Measurements from ENCODE around the gene OXER1. TPM values are rescaled to one million over a fixed set of nuclear protein-coding genes. Genes with fewer than 3 reads are reported as not detected.

Gene OXER1
- total and polyA plus RNA-seq, 2 of the 13 experiments (the other 11 are each of a cell fraction or from before 2014, with no cell fraction given) = 8.0 to 9.0 TPM

DNA sequence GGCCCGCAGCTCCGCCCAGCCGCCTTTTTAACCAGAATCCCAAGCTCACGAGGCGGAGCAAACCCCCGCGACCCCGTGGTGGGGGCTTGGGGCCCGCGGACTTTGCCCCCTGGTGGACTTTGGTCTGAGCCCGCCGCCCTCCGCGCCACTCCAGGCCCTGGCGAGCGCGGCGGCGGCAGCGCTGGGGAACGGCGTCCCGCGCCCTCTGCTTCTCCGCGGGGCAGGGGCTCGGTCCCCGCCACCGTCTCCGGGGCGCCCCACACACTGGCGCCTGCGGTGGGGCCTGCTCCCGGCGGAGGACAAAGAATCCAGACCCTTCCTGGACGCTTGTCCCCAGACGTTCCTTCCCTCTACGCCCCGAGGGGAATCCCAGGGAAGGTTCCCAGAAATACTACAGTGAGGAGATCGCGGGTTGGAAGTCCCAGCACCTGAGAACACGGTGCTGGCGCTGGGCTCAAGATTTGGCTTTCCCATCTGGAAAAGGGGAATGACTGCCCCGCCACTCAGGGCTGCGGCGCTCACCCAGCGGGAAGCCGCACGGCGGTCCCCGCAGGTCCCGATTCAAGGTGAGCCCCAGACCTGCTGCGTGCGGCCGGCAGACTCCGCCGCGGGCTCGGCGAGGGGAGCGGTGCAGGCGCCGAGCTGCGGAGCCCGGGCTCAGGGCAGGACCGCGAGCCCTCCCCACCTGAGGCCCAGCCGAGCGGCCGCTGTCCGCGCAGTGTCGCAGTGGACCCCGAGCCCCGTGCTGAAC is 28.8 kb upstream of the OXER1 start, which contains the start of gene HAAO (continued):
- TF ChIP-seq ZNF230 (CRISPR knock-in tag; IDR thresholded peaks at IDR 0.05) (peak; percentile 96; the same call in 1 of the 2 replicates), ATM (IDR thresholded peaks at IDR 0.05; ENCODE audit: borderline replicate concordance) (no peak), ZC3H13 (CRISPR knock-in tag; IDR thresholded peaks at IDR 0.05) (peak; percentile 97), NFATC3 (CRISPR knock-in tag; IDR thresholded peaks at IDR 0.05) (peak; percentile 88; the same call in 1 of the 2 replicates), ZSCAN9 (CRISPR knock-in tag; IDR thresholded peaks at IDR 0.05; ENCODE audit: borderline replicate concordance) (peak; percentile 98; the same call in 1 of the 2 replicates), SMARCC2 (IDR thresholded peaks at IDR 0.05) (0 out of 2 replicates have a peak, but pooled peaks have one; percentile 55), ZKSCAN5 (CRISPR knock-in tag; IDR thresholded peaks at IDR 0.05) (no peak), DMAP1 (CRISPR knock-in tag; IDR thresholded peaks at IDR 0.05) (peak; percentile 97), ZNF335 (CRISPR knock-in tag; IDR thresholded peaks at IDR 0.05) (peak; percentile 76; the same call in 1 of the 2 replicates), DNMT1 (CRISPR knock-in tag; IDR thresholded peaks at IDR 0.05) (peak; percentile 90), ZNF264 (CRISPR knock-in tag; IDR thresholded peaks at IDR 0.05) (peak; percentile 96), HMGA1 (CRISPR knock-in tag; conservative IDR thresholded peaks at IDR 0.05) (no peak), MLLT10 (CRISPR knock-in tag; IDR thresholded peaks at IDR 0.05) (no peak; the same call in 1 of the 2 replicates), MEF2D (CRISPR knock-in tag; IDR thresholded peaks at IDR 0.05) (peak; percentile 90), XBP1 (CRISPR knock-in tag; IDR thresholded peaks at IDR 0.05) (peak; percentile 78; the same call in 1 of the 2 replicates)
- TF ChIP-seq, protein P1, sequence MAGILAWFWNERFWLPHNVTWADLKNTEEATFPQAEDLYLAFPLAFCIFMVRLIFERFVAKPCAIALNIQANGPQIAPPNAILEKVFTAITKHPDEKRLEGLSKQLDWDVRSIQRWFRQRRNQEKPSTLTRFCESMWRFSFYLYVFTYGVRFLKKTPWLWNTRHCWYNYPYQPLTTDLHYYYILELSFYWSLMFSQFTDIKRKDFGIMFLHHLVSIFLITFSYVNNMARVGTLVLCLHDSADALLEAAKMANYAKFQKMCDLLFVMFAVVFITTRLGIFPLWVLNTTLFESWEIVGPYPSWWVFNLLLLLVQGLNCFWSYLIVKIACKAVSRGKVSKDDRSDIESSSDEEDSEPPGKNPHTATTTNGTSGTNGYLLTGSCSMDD (CRISPR knock-in tag; IDR thresholded peaks at IDR 0.05) = 0 out of 2 replicates have a peak, but pooled peaks have one; percentile 64
- TF ChIP-seq, protein P2, sequence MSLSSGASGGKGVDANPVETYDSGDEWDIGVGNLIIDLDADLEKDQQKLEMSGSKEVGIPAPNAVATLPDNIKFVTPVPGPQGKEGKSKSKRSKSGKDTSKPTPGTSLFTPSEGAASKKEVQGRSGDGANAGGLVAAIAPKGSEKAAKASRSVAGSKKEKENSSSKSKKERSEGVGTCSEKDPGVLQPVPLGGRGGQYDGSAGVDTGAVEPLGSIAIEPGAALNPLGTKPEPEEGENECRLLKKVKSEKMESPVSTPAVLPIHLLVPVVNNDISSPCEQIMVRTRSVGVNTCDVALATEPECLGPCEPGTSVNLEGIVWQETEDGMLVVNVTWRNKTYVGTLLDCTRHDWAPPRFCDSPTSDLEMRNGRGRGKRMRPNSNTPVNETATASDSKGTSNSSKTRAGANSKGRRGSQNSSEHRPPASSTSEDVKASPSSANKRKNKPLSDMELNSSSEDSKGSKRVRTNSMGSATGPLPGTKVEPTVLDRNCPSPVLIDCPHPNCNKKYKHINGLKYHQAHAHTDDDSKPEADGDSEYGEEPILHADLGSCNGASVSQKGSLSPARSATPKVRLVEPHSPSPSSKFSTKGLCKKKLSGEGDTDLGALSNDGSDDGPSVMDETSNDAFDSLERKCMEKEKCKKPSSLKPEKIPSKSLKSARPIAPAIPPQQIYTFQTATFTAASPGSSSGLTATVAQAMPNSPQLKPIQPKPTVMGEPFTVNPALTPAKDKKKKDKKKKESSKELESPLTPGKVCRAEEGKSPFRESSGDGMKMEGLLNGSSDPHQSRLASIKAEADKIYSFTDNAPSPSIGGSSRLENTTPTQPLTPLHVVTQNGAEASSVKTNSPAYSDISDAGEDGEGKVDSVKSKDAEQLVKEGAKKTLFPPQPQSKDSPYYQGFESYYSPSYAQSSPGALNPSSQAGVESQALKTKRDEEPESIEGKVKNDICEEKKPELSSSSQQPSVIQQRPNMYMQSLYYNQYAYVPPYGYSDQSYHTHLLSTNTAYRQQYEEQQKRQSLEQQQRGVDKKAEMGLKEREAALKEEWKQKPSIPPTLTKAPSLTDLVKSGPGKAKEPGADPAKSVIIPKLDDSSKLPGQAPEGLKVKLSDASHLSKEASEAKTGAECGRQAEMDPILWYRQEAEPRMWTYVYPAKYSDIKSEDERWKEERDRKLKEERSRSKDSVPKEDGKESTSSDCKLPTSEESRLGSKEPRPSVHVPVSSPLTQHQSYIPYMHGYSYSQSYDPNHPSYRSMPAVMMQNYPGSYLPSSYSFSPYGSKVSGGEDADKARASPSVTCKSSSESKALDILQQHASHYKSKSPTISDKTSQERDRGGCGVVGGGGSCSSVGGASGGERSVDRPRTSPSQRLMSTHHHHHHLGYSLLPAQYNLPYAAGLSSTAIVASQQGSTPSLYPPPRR (CRISPR knock-in tag; IDR thresholded peaks at IDR 0.05; ENCODE audit: borderline replicate concordance) = peak; percentile 92
- TF ChIP-seq, protein P3, sequence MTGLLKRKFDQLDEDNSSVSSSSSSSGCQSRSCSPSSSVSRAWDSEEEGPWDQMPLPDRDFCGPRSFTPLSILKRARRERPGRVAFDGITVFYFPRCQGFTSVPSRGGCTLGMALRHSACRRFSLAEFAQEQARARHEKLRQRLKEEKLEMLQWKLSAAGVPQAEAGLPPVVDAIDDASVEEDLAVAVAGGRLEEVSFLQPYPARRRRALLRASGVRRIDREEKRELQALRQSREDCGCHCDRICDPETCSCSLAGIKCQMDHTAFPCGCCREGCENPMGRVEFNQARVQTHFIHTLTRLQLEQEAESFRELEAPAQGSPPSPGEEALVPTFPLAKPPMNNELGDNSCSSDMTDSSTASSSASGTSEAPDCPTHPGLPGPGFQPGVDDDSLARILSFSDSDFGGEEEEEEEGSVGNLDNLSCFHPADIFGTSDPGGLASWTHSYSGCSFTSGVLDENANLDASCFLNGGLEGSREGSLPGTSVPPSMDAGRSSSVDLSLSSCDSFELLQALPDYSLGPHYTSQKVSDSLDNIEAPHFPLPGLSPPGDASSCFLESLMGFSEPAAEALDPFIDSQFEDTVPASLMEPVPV (CRISPR knock-in tag; IDR thresholded peaks at IDR 0.05) = peak; percentile 93
- TF ChIP-seq, protein P4, sequence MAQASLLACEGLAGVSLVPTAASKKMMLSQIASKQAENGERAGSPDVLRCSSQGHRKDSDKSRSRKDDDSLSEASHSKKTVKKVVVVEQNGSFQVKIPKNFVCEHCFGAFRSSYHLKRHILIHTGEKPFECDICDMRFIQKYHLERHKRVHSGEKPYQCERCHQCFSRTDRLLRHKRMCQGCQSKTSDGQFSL (CRISPR knock-in tag; IDR thresholded peaks at IDR 0.05) = peak; percentile 81
- TF ChIP-seq, protein P5, sequence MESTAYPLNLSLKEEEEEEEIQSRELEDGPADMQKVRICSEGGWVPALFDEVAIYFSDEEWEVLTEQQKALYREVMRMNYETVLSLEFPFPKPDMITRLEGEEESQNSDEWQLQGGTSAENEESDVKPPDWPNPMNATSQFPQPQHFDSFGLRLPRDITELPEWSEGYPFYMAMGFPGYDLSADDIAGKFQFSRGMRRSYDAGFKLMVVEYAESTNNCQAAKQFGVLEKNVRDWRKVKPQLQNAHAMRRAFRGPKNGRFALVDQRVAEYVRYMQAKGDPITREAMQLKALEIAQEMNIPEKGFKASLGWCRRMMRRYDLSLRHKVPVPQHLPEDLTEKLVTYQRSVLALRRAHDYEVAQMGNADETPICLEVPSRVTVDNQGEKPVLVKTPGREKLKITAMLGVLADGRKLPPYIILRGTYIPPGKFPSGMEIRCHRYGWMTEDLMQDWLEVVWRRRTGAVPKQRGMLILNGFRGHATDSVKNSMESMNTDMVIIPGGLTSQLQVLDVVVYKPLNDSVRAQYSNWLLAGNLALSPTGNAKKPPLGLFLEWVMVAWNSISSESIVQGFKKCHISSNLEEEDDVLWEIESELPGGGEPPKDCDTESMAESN (CRISPR knock-in tag; conservative IDR thresholded peaks at IDR 0.05) = peak; percentile 99
